Measurements from ENCODE around the gene CLCN4. TPM values are rescaled to one million over a fixed set of nuclear protein-coding genes. Genes with fewer than 3 reads are reported as not detected.

The CLCN4 gene
- total RNA-seq, 4 donors from 2014 or later: 0.79 to 1.1 TPM; not detected in 2

DNA sequence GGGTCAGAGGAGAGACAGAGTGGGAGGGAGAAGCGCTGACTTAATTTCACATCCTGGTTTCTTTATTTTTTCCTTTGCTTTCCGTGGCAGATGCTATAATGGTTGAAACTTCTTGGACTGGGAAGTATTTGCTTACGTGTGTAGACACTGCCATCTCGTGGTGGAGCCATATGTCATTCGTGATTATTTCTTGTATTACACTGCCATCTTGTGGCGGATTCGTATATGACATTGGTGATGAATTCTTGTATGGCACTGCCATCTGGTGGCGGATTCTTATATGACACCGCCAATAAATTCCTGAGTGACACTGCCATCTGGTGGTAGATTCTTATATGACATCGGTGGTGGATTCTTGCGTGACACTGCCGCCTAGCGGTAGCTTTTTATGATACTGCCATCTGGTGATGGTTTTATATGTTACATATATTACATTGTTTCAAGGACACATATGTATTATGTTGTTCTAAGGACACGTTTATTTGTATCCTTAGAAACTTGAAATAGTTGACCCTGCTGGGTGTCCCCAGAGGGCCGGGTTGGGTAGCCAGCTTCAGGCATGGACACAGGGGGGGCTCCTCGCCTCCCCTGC lies 37.3 kb upstream of the CLCN4 start:
- H3K27ac ChIP-seq: peak overlapping the region in 3 of 4 donors; percentile 29 to 42 (median 36)
- H3K4me3 ChIP-seq: no peak overlapping the region
- H3K4me1 ChIP-seq: no peaks in the 10 kb centered on the region
- no peaks in the 10 kb centered on the region for H3K27me3 ChIP-seq
- peak; percentile 80 for DNase-seq
- H3K9me3 ChIP-seq: no peaks in the 10 kb centered on the region
- WGBS, 2 donors (ENCODE audit: low coverage in 1 of 2): 8 to 12% methylated on average over 5 to 16 of the region's 16 CpGs
- intact Hi-C loops (cut with DNase I; ENCODE audit: low total_unique reads) (no loop called here), in situ Hi-C loops (cut with MboI; ENCODE audit: low pct_ligation_motif_present in 1 of 4, low pct_unique_long_range_greater_than_20kb in 1 of 4, low sequenced_read_pairs in 3 of 4) (loop anchor here (5.0 to 25.0 kb wide), 3 partner anchors 122 to 232 kb away; no protein-coding TSS in a partner anchor)
- TF ChIP-seq CTCF (IDR thresholded peaks at IDR 0.05) (peak; percentile 97 to 100 (median 100)), POLR2A (IDR thresholded peaks at IDR 0.05) (no peak), POLR2AphosphoS5 (IDR thresholded peaks at IDR 0.05) (peak; percentile 93 to 96 (median 95)), EP300 (IDR thresholded peaks at IDR 0.05; ENCODE audit: low read depth) (no peak)
- H3K36me3 ChIP-seq: no peaks in the 10 kb centered on the region

DNA sequence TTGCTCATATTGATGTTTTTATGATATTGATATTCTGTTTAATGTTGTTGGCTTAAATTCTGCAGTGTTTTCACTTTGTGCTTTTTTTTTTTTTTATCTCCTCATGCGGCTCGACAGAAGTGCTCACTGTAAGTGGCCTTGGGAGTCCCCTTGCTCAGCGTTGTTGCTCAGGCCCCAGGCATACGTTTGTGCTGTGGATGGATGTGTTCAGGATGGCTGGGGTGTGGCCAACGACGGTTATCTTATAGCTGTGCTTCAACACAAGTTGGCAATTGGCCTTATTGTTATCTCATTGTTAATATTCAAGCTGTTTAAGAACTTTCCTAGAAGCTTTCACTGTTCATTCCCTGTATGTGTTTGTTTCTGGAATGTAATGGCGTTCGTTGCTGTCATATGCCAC lies 36.4 kb upstream of the CLCN4 start:
- in situ Hi-C loops (cut with MboI; ENCODE audit: low pct_ligation_motif_present in 1 of 4, low pct_unique_long_range_greater_than_20kb in 1 of 4, low sequenced_read_pairs in 3 of 4) (loop anchor here in 2 of 4 donors (25.0 kb wide), 1 partner anchor 233 kb away; no protein-coding TSS in a partner anchor), intact Hi-C loops (cut with DNase I; ENCODE audit: low total_unique reads) (no loop called here)
- no peaks in the 10 kb centered on the region for H3K4me1 ChIP-seq
- TF ChIP-seq POLR2A (IDR thresholded peaks at IDR 0.05) (no peak), POLR2AphosphoS5 (IDR thresholded peaks at IDR 0.05) (no peak), CTCF (IDR thresholded peaks at IDR 0.05) (no peak), EP300 (IDR thresholded peaks at IDR 0.05; ENCODE audit: low read depth) (no peak)
- H3K27me3 ChIP-seq: no peaks in the 10 kb centered on the region
- no peaks in the 10 kb centered on the region for H3K9me3 ChIP-seq
- H3K36me3 ChIP-seq: no peaks in the 10 kb centered on the region
- no peak overlapping the region for H3K4me3 ChIP-seq
- H3K27ac ChIP-seq: no peak overlapping the region
- 90% methylated on average over 8 of the region's 8 CpGs; no CpG with 5 or more reads in 1 of the 2 donors for WGBS, 2 donors (ENCODE audit: low coverage in 1 of 2)
- DNase-seq: no peak

- H3K9me3 ChIP-seq: no peaks in the 10 kb centered on the region
- H3K36me3 ChIP-seq: no peaks in the 10 kb centered on the region
- no peak for DNase-seq
- 75% methylated on average over 7 of the region's 7 CpGs; no CpG with 5 or more reads in 1 of the 2 donors for WGBS, 2 donors (ENCODE audit: low coverage in 1 of 2)
- no peak overlapping the region for H3K27ac ChIP-seq
- H3K4me1 ChIP-seq: no peaks in the 10 kb centered on the region
- no peaks in the 10 kb centered on the region for H3K27me3 ChIP-seq
- intact Hi-C loops (cut with DNase I; ENCODE audit: low total_unique reads) (no loop called here), in situ Hi-C loops (cut with MboI; ENCODE audit: low pct_ligation_motif_present in 1 of 4, low pct_unique_long_range_greater_than_20kb in 1 of 4, low sequenced_read_pairs in 3 of 4) (loop anchor here in 2 of 4 donors (25.0 kb wide), 1 partner anchor 234 kb away; no protein-coding TSS in a partner anchor)
- H3K4me3 ChIP-seq: no peak overlapping the region
- TF ChIP-seq POLR2A (IDR thresholded peaks at IDR 0.05) (no peak), CTCF (IDR thresholded peaks at IDR 0.05) (no peak), POLR2AphosphoS5 (IDR thresholded peaks at IDR 0.05) (no peak), EP300 (IDR thresholded peaks at IDR 0.05; ENCODE audit: low read depth) (no peak)
Measured at GRCh38 chrX:10120828-10121227, 35.9 kb upstream of the CLCN4 start.

- Histone ChIP-seq H3K36me3 (no peaks in the 10 kb centered on the region), H3K27ac (peak overlapping the region in 2 of 4 donors; percentile 3 to 26), H3K9me3 (no peaks in the 10 kb centered on the region), H3K4me1 (no peaks in the 10 kb centered on the region), H3K27me3 (no peaks in the 10 kb centered on the region), H3K4me3 (no peak overlapping the region)
- WGBS, 2 donors (ENCODE audit: low coverage in 1 of 2): 68 to 100% methylated on average over 1 to 9 of the region's 9 CpGs
- intact Hi-C loops (cut with DNase I; ENCODE audit: low total_unique reads) (no loop called here), in situ Hi-C loops (cut with MboI; ENCODE audit: low pct_ligation_motif_present in 1 of 4, low pct_unique_long_range_greater_than_20kb in 1 of 4, low sequenced_read_pairs in 3 of 4) (loop anchor here in 2 of 4 donors (25.0 kb wide), 1 partner anchor 234 kb away; no protein-coding TSS in a partner anchor)
- TF ChIP-seq POLR2AphosphoS5 (IDR thresholded peaks at IDR 0.05): no peak
- DNase-seq: peak; percentile 41
Measured at GRCh38 chrX:10121787-10122186, 35.0 kb upstream of the CLCN4 start.
